ENCODE measurements around the gene AHI1.

DNA sequence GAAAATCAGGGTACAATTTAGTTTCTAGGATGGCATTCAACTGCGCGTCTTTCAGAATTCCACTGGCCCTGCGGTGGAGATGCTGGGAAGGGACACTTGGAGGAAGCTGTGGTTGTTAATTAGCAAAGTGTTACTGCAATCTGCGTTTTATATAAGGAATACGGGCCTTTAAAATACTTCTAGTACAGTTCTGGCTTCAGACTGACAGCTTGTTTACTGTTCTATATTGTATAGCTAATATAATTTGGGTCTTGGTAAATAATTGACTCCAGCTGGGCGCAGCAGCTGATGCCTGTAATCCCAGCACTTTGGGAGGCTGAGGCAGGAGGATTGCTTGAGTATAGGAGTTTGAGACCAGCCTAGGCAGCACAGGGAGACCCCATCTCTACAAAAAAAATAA is 252.7 kb downstream of the AHI1 start:
- TF ChIP-seq CTCF (conservative IDR thresholded peaks at IDR 0.05; ENCODE audit: low read depth, low read length) (no peak), EZH2phosphoT487 (IDR thresholded peaks at IDR 0.05; ENCODE audit: borderline replicate concordance, low read length) (no peak)

All from PC-3 (cell line).